GM12873 (cell line): ENCODE measurements around the gene NINL.

Experiments
- TF ChIP-seq, protein P1 (sequence below): IDR thresholded peaks from 2 replicates; pipeline ENCODE4 v1.5.1; 2012; ENCODE audit warnings: low read depth, mild to moderate bottlenecking, moderate library complexity, low read length, control low read depth; ENCODE audit not compliant: insufficient read depth; ENCODE audit errors: missing control alignments

NINL gene

DNA sequence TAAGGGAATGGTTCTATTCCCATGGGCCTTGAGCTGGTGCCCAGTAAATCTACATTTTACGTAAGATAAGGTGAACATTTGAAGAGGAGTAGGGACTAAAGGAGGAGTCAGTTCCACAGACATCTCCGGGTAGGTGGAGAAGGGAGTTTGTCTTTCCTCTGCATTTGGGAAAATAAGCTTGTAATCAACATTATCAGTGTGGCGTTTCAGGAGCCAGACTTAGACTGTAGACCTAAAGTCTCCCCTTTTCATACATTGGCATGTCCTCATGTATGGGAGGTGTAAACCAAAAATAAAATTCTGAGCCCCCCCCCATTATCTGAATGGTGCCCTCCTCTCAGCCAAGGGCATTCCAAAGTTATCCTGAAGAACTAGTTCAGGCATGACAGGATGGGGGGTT is 40.2 kb downstream of the NINL start:
- TF ChIP-seq, protein P1, sequence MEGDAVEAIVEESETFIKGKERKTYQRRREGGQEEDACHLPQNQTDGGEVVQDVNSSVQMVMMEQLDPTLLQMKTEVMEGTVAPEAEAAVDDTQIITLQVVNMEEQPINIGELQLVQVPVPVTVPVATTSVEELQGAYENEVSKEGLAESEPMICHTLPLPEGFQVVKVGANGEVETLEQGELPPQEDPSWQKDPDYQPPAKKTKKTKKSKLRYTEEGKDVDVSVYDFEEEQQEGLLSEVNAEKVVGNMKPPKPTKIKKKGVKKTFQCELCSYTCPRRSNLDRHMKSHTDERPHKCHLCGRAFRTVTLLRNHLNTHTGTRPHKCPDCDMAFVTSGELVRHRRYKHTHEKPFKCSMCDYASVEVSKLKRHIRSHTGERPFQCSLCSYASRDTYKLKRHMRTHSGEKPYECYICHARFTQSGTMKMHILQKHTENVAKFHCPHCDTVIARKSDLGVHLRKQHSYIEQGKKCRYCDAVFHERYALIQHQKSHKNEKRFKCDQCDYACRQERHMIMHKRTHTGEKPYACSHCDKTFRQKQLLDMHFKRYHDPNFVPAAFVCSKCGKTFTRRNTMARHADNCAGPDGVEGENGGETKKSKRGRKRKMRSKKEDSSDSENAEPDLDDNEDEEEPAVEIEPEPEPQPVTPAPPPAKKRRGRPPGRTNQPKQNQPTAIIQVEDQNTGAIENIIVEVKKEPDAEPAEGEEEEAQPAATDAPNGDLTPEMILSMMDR = no peak

DNA sequence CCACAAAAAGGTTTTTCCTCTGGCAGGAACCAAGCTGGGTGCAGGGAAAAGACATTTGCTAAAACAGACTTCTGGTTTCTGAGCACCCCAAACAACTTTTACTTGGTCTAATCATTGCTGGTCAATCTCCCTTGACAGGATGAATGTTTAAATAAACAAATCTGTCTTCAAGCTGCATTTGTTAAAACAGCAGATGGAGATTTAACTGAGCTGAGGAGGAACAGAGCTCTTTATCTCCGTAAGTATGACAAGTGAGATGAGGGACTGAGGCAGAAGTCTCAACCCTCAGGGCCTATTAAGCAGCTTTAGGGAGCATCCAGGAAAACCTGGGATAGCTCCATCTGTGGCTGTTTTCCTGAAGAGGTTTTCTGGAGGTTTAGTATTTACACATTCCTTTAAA is 40.6 kb downstream of the NINL start:
- TF ChIP-seq, protein P1 = no peak

DNA sequence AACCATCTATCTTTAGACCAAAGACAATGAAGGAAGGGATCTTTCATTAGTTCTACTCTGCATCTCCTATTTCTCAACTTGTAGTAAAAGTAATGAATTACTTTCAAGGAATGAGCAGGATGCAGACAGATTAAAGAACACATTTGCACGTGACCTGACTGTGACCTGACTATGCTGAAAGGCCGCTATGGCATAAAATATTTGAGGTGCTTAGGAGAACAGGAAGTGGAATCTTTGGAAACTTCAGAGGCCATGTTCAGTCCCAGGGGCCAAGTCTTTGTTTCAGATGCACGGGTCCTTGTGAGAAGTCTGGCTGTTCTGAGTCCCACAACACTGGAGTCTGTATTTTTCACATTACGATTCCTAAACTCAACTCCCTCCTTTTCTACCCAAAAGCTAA is 41.0 kb downstream of the NINL start:
- TF ChIP-seq, protein P1 = no peak

DNA sequence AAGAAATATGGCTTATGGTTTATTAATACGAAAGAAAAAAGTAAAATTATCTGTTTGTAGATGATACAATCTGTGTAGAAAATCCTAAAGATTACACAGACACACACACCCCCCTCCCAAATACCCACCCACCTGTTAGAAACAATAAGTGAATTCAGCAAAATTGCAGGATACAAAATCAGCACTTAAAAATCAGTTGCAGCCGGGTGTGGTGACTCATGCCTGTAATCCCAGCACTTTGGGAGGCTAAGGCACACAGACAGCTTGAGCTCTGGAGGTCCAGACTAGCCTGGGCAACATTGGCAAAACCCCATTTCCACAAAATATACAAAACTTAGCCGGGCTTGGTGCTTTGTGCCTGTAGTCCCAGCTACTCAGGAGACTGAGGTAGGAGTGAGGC is 42.3 kb downstream of the NINL start:
- TF ChIP-seq, protein P1 = no peak

DNA sequence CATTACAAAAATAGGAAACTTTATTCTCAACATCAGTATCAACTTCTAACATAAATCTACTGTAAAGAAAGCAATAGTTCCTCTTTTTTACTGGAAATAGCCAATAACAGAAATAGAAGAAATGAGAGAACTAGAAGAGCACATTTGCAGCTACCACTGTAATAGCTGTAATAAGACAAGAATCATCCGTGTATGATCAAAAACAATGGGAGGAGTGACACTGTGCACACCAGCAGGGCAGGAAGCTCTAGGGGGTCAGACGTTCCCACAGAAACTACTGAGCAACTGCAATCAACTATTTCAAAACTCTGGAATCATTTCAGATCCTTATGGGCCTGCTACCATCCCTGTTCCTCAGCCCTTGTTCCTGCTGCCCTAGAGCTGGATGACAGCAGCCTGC is 43.7 kb downstream of the NINL start:
- TF ChIP-seq, protein P1 = no peak

DNA sequence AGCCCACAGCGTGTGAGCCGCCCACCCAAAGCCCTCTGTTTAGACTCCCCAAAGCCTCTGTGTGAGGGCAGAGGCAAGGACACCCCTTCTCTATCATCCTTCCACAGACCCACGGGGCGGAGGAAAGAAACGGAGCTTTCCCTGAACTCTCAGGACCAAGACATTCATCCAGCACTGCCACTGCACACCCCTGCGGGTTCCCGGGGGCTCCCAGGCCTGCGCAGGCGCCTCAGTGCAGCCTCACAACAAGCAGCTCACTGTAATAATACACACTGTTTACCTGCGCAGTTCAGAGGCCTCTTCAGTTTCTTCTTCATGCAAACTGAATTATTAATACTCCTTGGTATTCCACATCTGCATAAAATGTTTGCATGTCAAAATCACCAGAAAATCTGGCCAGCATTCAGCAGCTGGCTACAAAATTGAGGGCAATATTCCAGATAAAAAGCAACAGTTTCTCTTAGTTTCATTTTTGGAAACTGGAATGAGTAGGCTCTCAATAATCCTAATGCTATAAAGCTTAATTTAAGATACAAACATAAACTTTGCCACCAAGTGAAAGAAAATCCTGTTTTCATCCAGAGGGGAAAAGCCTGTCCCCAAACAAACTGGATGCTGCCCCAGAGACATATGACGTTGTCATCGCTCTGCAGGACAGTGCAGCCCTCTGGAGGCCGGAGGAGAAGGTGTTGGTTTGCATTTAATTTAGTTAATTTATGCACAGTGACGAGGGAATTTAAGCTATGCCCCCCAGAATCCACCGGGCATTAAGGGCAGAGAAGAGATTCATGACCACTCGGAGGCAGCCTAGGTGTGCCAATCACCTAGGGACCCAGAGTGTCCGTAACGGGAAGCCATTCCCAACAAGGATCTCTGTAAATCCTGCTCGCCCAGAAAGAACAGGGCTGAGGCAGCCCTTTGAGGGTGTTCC is 45.3 kb downstream of the NINL start:
- TF ChIP-seq, protein P1 = no peak

DNA sequence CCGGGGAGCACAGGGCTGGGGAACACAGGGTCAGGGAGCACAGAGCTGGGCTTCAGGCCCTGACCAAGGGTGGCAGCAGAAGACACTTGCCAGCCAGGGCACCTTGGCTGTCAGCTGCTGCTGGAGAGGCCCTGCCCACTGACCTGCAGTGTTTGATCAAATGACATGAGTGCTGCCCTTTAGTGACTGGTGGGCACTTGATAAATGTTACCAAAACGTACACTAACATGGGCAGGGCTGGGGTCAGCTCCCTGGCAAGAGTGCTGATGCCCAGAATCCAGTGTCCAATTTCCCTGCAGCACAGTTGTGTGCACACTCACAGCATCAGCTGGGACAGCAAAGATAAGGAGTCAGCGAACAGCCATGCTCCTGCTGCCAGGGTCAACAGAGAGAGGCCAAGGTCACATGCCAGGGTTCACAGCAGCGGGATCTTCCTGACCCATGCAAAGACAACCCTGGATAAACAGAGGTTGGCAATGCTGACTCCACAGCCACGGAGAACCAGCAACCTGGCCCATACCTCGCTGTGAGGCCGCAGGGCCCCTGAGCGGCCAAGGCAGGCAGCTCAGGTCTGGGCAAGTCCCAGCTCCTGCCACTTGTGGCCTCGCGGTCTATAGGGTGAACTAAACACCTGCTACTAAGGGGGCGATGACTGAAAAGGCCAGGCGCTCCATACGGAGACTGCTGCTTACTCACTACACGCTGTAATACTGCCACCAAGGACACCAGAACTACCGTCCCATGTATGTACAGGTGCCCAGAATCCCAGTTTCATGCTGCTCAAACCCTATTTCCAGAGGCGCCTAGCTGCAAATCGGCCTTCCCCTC is 46.3 kb downstream of the NINL start:
- TF ChIP-seq, protein P1 = no peak
